Upper lobe of left lung (tissue), 4 donors: ENCODE measurements around the gene VENTX.

Experiments used
- POLR2AphosphoS5 ChIP-seq, 2 donors: sonication (generic); formaldehyde crosslinking; IDR thresholded peaks; one replicate each; pipeline ENCODE4 v1.5.1; 2017; ENCODE audit warnings: antibody characterized with exemption in 2 of 2
- TF ChIP-seq, protein P1 (sequence below), 6 experiments: fragments of 450-650 bp in 4 of 6; fragments of 200-600 bp in 2 of 6; sonication (generic) in 2 of 6; IDR thresholded peaks; one replicate each; pipeline ENCODE4 v1.5.1; 2016 to 2019; ENCODE audit warnings: antibody characterized with exemption in 6 of 6

DNA sequence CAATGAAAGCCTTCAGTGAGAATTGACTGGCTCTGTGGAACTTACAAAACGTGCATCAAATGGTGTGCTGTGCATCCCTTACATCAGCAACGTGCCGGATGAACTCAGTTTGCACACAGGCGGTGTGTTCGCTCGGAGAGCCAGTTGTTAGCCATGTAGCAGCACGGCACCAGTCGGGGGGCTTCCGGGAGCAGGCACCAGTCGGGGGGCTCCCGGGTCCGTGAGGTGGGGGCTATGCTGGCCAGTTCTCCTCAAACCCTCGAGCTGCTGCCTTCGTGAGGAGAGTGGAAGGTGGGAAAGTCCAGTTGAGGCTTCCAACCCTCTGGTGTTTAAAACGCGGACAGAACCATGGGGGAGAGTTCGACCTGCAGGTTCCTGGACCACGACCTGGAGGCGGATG lies 42.6 kb upstream of the VENTX start:
- TF ChIP-seq, protein P1, sequence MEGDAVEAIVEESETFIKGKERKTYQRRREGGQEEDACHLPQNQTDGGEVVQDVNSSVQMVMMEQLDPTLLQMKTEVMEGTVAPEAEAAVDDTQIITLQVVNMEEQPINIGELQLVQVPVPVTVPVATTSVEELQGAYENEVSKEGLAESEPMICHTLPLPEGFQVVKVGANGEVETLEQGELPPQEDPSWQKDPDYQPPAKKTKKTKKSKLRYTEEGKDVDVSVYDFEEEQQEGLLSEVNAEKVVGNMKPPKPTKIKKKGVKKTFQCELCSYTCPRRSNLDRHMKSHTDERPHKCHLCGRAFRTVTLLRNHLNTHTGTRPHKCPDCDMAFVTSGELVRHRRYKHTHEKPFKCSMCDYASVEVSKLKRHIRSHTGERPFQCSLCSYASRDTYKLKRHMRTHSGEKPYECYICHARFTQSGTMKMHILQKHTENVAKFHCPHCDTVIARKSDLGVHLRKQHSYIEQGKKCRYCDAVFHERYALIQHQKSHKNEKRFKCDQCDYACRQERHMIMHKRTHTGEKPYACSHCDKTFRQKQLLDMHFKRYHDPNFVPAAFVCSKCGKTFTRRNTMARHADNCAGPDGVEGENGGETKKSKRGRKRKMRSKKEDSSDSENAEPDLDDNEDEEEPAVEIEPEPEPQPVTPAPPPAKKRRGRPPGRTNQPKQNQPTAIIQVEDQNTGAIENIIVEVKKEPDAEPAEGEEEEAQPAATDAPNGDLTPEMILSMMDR (IDR thresholded peaks at IDR 0.05) = no peak
- no peak for TF ChIP-seq POLR2AphosphoS5 (IDR thresholded peaks at IDR 0.05)
